Measurements from ENCODE around the gene OBSCN. TPM values are rescaled to one million over a fixed set of nuclear protein-coding genes. Genes with fewer than 3 reads are reported as not detected.
A peak's percentile ranks its signal among the peaks of the same experiment; 100 is the strongest.

OBSCN gene
- total RNA-seq, 1 experiment from 2014 or later: 33.3 TPM

- no peaks in the 10 kb centered on the region for H3K4me1 ChIP-seq (ENCODE audit: insufficient read depth, low read length)
- no peak overlapping the region for H3K27ac ChIP-seq (ENCODE audit: insufficient read length, low read depth, low read length)
- peaks cover 55 to 68% (median 67%) of the 10 kb centered on the region in 3 experiments for H3K36me3 Mint-ChIP-seq (ENCODE audit: insufficient read depth in 1 of 3, low read depth in 3 of 3)
- no peak overlapping the region for H3K4me2 ChIP-seq (ENCODE audit: insufficient read depth, insufficient read length, low read length)
- no peak overlapping the region for H2AK5ac ChIP-seq (ENCODE audit: insufficient read length, low read length)
- H3K79me1 ChIP-seq (ENCODE audit: insufficient read depth, low read depth, low read length, poor library complexity, severe bottlenecking): no peaks in the 10 kb centered on the region
- peaks cover 2% of the 10 kb centered on the region in 2 experiments; a peak in 3 of 4 replicates for H3K4me1 Mint-ChIP-seq
- no peaks in the 10 kb centered on the region for H3K23me2 ChIP-seq (ENCODE audit: insufficient read length, low read depth, low read length, poor library complexity, severe bottlenecking)
- H2BK12ac ChIP-seq (ENCODE audit: insufficient read length, low read depth, low read length): no peak overlapping the region
- no peak overlapping the region for H3K4ac ChIP-seq (ENCODE audit: low read depth, low read length)
- no peaks in the 10 kb centered on the region for H3K27me3 Mint-ChIP-seq (ENCODE audit: low read depth)
- H2BK120ac ChIP-seq (ENCODE audit: low read depth, low read length, poor library complexity, severe bottlenecking): no peak overlapping the region
- no peak overlapping the region for H3K4me3 Mint-ChIP-seq
- H3K14ac ChIP-seq (ENCODE audit: insufficient read depth, low read length): no peak overlapping the region
- H4K20me1 ChIP-seq (ENCODE audit: control insufficient read depth, insufficient read depth, insufficient read length): no peaks in the 10 kb centered on the region
- no peak overlapping the region for H4K8ac ChIP-seq (replicated peaks; ENCODE audit: insufficient read length, low read depth, low read length)
- no peak overlapping the region for H3T11ph ChIP-seq (ENCODE audit: low read length)
- no peaks in the 10 kb centered on the region for H3K27me3 ChIP-seq (ENCODE audit: insufficient read depth, low read length)
- no peak overlapping the region for H4K91ac ChIP-seq (ENCODE audit: insufficient read length, low read depth, low read length)
- no CpG with 5 or more reads among the region's 1 CpG for WGBS (ENCODE audit: extremely low coverage, insufficient read length, low lambda C conversion rate)
- no peak for DNase-seq
- no peak overlapping the region for H3K9ac ChIP-seq (ENCODE audit: extremely low read depth, insufficient read length, low read length)
- H4K5ac ChIP-seq (ENCODE audit: insufficient read length, low read depth, low read length): no peak overlapping the region
- peak overlapping the region in 1 of 3 experiments; percentile 53; a peak in 2 of 7 replicates for H3K27ac Mint-ChIP-seq
- no peak overlapping the region for H2BK20ac ChIP-seq (ENCODE audit: low read depth, low read length, poor library complexity, severe bottlenecking)
- H3K9me3 ChIP-seq (ENCODE audit: control insufficient read depth, low read depth, low read length): no peaks in the 10 kb centered on the region
- 0 out of 5 replicates have a peak, but pooled peaks cover 0 to 4% of the 10 kb centered on the region in 2 experiments for H3K9me3 Mint-ChIP-seq
- H3K56ac ChIP-seq (ENCODE audit: insufficient read length, low read depth, low read length): no peak overlapping the region
- TF ChIP-seq CTCF (conservative IDR thresholded peaks at IDR 0.05): no peak
- no peak overlapping the region for H3K18ac ChIP-seq (ENCODE audit: insufficient read length, low read depth, low read length)
- H2BK5ac ChIP-seq (ENCODE audit: insufficient read length, low read length): no peak overlapping the region
- H2AFZ ChIP-seq (ENCODE audit: low read length): no peak overlapping the region
- H2BK15ac ChIP-seq (ENCODE audit: low read depth, low read length): no peak overlapping the region
- no peaks in the 10 kb centered on the region for H3K79me2 ChIP-seq (ENCODE audit: insufficient read depth, low read length)
- no peak overlapping the region for H3K23ac ChIP-seq (ENCODE audit: insufficient read length, low read depth, low read length)
Measured at GRCh38 chr1:228233136-228233535, 25.3 kb downstream of the OBSCN start.

Data from H9 (cell line).